C1 segment of cervical spinal cord (tissue), 14 donors: ENCODE results near the gene PTPRR.

Source experiments
- DNase-seq, 14 donors: peaks; one replicate each; lab custom pipeline; 2025; lab: John Stamatoyannopoulos, UW

PTPRR gene

DNA sequence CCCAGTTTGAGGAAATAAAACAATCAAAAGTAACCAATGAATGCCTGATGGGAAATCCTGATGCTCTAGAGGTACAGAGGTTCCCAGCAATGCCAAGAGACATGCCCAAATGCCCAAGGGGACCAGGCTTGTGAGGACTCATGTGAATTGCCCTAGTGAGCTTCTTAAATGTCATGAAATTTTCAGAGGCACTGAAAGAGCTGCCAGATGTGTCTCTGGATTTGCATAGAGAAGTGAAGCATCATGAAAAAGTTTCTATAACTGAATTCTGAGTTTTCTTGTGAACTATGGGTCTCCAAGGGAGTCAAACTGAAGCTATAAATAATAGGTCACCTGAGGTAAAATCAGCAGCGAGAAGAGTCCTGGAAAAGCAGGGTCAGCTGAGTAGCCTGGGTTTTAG, 9.9 kb downstream of the PTPRR start:
- DNase-seq: no peak

GRCh38 chr12:70908978-70909377, 11.6 kb downstream of the PTPRR start:
- no peak for DNase-seq

- no peak for DNase-seq
Observed at GRCh38 chr12:70907412-70907811, 13.1 kb downstream of the PTPRR start.

DNA sequence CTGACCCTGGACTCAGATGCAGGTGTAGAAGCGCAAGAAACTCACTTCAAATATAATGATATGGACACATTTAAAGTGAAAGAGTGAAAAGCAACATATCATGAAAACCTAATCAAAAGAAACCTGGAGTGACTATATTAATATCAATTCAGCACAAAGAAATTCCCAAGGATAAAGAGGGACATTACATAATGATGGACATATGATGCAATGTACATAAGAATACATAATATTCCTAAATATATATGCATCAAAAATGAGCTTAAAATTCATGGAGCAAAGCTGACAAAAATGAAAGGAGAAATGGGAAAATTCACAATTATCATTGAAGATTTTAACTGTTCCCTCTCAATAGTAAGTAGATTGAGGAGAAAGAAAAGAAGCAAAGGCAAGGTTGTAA, 24.6 kb downstream of the PTPRR start:
- no peak for DNase-seq

- no peak for DNase-seq
Observed at GRCh38 chr12:70892593-70892992, 27.9 kb downstream of the PTPRR start.

- no peak for DNase-seq
Observed at GRCh38 chr12:70890895-70891832, 29.4 kb downstream of the PTPRR start.

- DNase-seq: peak in 1 of 14 donors; percentile 90
Observed at GRCh38 chr12:70885956-70886355, 34.6 kb downstream of the PTPRR start.

DNA sequence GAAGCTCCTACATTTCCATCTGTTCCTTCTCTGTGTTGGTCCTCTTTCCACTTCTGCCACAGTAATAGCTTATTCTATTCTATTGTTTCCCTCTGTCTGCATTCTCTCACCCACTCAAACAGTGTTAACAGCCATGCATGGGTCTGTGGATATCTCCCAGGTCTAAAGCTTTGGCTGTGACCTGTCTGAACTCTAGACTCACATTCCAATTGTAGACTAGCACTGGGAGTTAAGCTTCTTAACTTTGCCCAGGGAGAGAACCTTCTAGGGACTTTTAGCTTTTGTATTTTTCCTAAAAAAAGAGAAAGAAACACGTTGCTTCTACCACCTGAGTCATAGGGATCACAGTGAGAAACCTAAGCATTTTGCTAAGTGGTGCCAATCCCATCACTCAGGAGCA, 36.7 kb downstream of the PTPRR start:
- peak in 1 of 14 donors; percentile 26 for DNase-seq

- DNase-seq: no peak
Observed at GRCh38 chr12:70880744-70881143, 39.8 kb downstream of the PTPRR start.

GRCh38 chr12:70876952-70877351, 43.6 kb downstream of the PTPRR start:
- DNase-seq: no peak

GRCh38 chr12:70875628-70876027, 44.9 kb downstream of the PTPRR start:
- no peak for DNase-seq

- DNase-seq: peak in 1 of 14 donors; percentile 42
Observed at GRCh38 chr12:70854881-70855568, 65.5 kb downstream of the PTPRR start.

GRCh38 chr12:70854138-70854537, 66.4 kb downstream of the PTPRR start:
- DNase-seq: peak in 1 of 14 donors; percentile 72

DNA sequence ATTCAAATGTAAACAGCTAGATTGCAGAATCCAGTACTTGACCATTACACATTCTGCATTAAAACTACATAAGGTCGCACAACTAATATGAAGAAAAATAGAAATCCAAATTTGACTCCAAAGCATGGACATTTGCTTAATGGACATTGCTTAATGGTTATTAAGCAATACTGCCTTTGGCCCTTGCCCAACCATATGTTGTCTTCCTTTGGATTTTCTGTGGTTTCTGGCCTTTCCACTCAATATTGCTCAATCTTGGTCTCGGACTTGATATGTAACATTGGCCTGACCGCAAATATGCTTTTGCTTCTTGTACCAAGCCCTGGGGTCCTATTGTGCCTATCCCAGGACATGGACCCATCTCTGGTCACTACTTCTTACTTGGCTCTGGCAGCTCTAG, 67.2 kb downstream of the PTPRR start:
- DNase-seq: peak in 1 of 14 donors; percentile 33

GRCh38 chr12:70852416-70853150, 68.0 kb downstream of the PTPRR start:
- DNase-seq: peak in 1 of 14 donors; percentile 65

GRCh38 chr12:70849265-70849960, 71.1 kb downstream of the PTPRR start:
- peak in 1 of 14 donors; percentile 5 for DNase-seq

DNA sequence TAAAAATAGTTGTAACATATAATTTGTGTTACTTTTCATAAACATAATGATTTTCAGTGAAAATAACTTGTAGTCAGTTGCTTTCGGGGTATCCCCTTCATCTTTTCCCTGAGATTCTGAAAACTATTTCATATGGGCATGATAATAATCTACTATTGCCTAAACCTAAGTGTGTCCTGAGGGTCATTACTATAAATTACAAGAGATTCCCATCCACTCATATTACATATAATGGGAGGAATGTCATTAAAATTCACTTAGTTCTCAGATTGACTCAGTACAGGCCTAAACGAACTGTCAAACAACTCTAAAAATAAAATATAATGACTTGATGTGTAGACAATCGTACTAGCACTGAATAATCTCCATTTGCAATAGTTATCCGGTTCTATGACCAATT, 72.7 kb downstream of the PTPRR start:
- DNase-seq: no peak

DNA sequence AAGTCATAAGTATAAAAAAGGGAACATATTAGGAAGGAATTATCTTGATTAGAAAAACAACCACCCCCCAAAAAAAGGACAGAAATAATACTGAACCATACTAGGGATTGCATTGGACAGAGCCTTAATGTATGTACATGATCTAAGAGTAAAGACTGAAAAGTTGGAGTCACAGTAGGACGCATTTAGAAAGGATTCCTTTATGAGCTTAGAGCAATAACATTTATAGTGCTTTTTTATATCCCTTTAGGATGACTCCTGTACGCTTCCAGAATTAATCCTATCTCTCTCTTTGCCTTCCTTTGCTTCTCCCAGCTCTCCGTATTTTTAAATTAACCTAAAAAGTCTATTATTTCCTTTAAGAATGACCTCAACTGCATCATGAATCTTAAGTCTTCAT, 75.3 kb downstream of the PTPRR start:
- no peak for DNase-seq

- no peak for DNase-seq
Observed at GRCh38 chr12:70843363-70843762, 77.2 kb downstream of the PTPRR start.

- peak in 1 of 14 donors; percentile 13 for DNase-seq
Observed at GRCh38 chr12:70842942-70843341, 77.6 kb downstream of the PTPRR start.

DNA sequence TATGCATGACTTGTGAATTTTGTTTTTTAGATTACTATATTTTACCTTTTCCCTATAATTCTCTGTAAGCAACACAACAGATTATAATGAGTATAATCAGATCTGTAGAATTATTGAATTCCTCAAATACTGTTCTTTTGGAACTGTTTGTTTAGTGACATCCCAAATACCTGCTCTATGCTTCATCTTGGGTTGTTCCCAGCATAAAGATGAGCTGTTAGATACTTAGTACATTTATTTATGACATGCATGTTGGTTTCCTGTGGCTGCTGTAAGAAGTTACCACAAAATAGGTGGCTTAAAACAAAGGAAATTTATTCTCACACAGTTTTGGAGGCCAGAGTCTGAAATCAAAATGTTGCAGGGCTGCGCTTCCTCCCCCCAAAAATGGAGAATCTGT, 78.4 kb downstream of the PTPRR start:
- DNase-seq: no peak
